RWPE1 (cell line): ENCODE measurements around the gene FLT1.

Experiments used
- CTCF ChIA-PET: fragments of 350-600 bp; sonication (Branson Sonifier 250); formaldehyde crosslinking; extraction: SDS; loops from one replicate; lab custom pipeline; 2021; lab: Yijun Ruan, JAX
- POLR2A ChIA-PET: fragments of 400-600 bp; formaldehyde crosslinking; extraction: SDS; loops from one replicate; lab custom pipeline; 2020; ENCODE audit warnings: antibody characterized with exemption; ENCODE audit not compliant: low non-redundant PET; lab: Yijun Ruan, JAX
- DNase-seq: peaks from one replicate; pipeline ENCODE4 v3.0.0; 2012; ENCODE audit warnings: low spot score
- H3K27ac ChIP-seq: fragments of 450-650 bp; 2 replicates; pipeline ENCODE4 v1.5.1; 2017
- TF ChIP-seq, protein P1 (sequence below): fragments of 450-650 bp; conservative IDR thresholded peaks from 2 replicates; pipeline ENCODE4 v1.5.1; 2017; ENCODE audit warnings: low read depth, mild to moderate bottlenecking

FLT1 gene

DNA sequence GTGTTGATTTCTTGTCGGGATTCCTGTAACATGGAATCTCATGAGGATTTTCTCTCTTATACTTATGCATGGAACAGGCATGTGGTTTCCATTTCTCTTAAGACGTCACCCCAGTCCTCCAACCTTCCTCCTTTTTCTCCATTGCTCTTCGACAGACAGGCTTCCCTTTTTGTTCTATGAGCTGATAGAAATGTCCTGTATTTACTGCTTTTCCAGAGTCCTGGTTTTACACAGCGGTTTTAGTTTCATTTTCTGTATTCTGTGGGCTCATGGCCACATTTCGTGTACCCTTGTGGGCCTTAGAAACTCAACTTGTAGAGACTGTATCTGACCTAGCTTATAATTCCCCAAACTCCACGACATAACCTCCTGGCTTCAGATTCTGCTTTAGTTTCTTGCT lies 243.5 kb downstream of the FLT1 start:
- ChIA-PET CTCF (no interaction called here), POLR2A (no interaction called here)
- no peak overlapping the region for H3K27ac ChIP-seq
- TF ChIP-seq, protein P1, sequence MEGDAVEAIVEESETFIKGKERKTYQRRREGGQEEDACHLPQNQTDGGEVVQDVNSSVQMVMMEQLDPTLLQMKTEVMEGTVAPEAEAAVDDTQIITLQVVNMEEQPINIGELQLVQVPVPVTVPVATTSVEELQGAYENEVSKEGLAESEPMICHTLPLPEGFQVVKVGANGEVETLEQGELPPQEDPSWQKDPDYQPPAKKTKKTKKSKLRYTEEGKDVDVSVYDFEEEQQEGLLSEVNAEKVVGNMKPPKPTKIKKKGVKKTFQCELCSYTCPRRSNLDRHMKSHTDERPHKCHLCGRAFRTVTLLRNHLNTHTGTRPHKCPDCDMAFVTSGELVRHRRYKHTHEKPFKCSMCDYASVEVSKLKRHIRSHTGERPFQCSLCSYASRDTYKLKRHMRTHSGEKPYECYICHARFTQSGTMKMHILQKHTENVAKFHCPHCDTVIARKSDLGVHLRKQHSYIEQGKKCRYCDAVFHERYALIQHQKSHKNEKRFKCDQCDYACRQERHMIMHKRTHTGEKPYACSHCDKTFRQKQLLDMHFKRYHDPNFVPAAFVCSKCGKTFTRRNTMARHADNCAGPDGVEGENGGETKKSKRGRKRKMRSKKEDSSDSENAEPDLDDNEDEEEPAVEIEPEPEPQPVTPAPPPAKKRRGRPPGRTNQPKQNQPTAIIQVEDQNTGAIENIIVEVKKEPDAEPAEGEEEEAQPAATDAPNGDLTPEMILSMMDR, result no peak
- no peak for DNase-seq

DNA sequence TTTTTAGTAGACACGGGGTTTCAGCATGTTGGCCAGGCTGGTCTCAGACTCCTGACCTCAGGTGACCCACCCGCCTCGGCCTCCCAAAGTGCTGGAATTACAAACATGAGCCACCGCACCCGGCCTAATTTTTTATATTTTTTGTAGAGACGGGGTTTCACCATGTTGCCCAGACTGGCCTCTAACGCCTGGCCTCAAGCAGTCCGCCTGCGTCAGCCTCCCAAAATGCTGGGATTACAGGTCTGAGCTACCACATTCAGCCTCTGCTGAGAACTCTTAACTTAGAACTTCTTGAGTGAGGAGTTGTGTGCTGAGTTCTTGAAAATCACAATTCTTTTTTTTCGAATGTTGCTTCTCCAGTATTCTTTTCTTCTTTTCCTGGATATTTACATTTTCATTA lies 244.4 kb downstream of the FLT1 start:
- POLR2A ChIA-PET, result no interaction called here
- CTCF ChIA-PET, result no interaction called here
- TF ChIP-seq, protein P1, result no peak
- DNase-seq, result no peak
- no peak overlapping the region for H3K27ac ChIP-seq
